ENCODE data around the gene ABCD4. TPM values are rescaled to one million over a fixed set of nuclear protein-coding genes. Genes with fewer than 3 reads are reported as not detected.
"Not testable (repeated sequence)": the region's sequence is repeated elsewhere in the genome, so short reads cannot be mapped to it uniquely, and the experiment has no call there.

Gene ABCD4
- 22.9 and 25.3 TPM in 2 replicates for total RNA-seq (2014; rRNA removed; shearing (Covaris generic))
- 20.3 and 22.5 TPM in 2 replicates for polyA plus RNA-seq (2015; cell fraction: cytosol; rRNA removed)
- 104 TPM in 2 replicates for polyA plus RNA-seq (2015; cell fraction: nucleus; rRNA removed)

DNA sequence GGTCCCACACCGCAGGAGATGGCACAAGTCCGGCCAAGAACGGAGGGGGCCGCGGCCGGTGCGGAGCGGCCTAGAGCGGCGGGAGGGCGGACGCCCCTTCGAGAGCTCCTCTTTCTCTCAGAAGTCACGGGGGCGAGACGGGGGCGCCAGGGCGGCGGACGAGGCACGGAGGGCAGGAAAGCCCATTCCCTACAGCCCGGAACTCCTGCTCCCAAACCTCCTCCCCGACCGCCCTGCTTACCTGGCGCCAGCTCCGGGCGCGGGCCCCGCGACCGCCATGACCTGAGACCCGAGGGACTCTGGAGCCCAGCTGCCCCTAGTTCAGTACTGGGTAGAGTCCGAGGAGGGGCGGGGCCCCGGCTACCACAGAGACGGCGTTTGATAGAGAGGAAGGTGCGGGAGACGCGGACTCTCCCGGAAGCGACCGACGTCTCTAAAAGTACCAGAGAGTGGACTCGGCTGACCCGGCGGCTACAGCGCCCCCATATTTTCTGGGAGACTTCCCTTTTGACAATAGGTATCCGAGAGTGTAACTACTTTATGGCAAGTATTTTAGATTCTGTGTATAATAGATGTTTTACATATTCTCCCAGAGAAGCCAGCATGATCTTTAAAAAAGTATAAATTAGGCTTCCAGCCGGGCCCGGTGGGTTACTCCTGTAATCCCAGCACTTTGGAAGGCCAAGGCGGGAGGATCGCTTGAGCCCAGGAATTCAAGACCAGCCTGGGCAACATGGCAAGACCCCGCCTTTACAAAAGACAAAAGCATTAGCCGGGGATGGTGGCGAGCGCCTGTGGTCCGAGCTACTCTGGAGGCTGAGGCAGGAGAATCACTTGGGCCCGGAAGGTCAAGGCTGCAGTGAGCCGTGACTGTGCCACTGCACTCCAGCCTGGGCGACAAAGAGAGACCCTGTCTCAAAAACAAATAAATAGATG is at the start of gene ABCD4:
Gene ABCD4, minus strand, starts transcription at position 301 of the 936 bp plus-strand sequence. Its CDS starts 22 bp downstream, at position 279.
- peak; percentile 91 for DNase-seq (ENCODE audit: low read depth)

DNA sequence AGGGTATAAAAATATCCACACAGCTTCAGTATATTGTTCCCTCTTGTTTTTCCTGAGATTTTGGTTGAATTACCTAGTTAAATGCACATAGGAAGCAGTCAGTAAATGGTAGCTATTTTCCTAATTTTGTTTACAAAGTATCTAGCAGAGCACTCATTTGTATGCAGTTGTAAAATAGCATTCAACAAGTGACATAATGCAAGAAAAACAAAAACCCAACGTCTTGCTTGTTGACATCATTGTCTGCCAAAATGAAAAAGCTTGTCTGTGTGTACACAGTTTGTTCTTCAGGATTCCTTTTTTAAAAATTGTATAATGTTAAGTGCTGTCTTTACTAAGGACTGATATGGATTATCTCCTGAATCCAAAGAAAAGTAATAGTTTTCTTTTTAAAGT is 48.2 kb upstream of the ABCD4 start:
- no peak for DNase-seq (ENCODE audit: low read depth)

DNA sequence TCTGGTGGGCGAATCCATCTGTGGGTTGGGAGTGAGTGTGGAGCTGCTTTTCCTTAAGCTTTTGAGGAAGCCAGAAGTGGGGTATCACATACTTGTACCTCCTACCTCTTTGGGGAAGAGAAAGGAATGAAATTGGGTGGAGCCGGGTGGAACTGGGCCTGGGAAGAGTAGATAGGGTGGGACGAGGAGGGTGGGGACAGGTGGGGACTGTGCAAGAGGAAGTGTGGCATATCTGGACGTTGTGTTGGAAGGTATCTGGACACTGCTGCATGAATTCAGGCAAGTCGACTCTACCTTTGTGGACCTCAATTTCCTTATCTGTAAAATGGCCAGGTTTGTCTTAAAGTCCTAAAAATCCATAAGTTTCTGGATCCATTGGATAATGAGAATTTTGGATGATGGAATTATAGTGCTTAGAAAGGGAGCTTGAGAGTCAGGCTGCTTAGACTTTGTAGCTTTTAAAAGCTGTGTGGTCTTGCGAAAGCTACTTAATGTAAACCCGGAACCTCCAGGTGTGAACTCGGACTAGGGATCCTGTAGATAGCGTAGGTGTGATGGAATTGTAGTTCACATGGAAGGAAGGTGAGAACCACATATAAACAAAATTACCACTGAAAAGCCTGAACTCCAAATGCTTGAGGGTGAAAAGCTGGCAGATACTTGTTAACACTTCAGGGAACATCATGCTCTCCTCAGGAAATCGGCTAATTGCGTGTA is 47.6 kb upstream of the ABCD4 start:
- no peak for DNase-seq (ENCODE audit: low read depth)

DNA sequence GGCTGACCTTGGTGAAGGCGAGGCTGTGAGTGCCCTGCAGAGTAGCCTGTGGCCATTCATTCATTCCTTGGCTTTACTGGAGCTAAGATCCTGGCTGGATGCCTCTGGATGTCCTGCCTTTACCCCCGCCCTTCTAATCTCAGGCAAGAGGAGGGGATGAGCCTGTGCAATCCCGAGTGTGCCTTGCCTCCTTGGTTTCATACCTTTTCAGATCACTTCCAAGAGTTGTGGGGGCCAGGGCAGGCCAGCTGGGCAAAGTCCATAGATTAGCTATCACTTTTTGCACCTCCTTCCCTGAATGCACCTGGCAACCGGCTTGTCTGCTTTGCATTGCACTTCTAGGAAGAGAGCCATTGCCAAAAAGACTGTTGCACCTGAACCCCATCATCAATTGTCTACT is 47.0 kb upstream of the ABCD4 start:
- DNase-seq (ENCODE audit: low read depth) = no peak

DNA sequence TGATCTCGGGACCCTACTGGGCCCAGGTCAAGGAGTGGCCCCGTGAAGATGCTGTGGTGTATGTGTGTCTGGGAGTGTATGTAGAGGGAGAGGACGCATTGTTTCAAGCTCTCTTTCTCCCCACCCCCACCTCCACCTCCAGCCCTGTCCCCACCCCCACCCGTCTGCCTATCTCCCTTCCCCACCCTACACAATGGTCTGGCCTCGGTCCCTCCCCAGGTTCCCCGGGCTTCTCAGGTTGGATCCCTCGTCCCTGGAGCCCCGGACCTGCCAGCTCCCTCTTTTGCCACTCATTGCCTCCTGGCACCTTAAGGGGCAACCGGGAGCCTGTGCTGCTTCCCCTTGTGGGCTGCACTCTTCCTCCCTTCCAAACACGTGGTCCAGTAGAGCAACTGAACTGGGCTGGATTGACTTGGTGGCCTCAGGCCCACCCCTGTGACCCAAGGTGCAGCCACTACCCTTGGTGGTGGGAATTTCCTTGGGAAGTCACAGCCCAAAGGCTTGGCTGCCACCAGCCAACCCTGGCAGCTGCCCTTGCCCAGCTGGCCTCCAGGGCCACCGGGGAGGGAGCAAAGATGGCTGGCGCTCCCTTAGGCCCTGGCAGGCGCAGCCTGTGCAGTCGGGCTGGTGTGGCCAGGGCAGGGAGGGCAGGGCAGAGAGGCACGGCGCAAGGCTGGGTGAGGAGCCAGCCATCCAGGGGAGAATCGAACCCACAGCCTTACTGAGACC is 46.2 kb upstream of the ABCD4 start:
- DNase-seq (ENCODE audit: low read depth) = no peak

GRCh38 chr14:74348241-74348734 is 45.6 kb upstream of the ABCD4 start, which contains the start of gene VRTN:
Gene VRTN, plus strand, starts transcription at chr14:74348471. Its CDS starts 8,313 bp downstream, at chr14:74356784.
- no peak for DNase-seq (ENCODE audit: low read depth)

- no peak for DNase-seq (ENCODE audit: low read depth)
Observed at GRCh38 chr14:74347795-74348100, 45.0 kb upstream of the ABCD4 start.

- no peak for DNase-seq (ENCODE audit: low read depth)
Observed at GRCh38 chr14:74347097-74347794, 44.5 kb upstream of the ABCD4 start.

DNA sequence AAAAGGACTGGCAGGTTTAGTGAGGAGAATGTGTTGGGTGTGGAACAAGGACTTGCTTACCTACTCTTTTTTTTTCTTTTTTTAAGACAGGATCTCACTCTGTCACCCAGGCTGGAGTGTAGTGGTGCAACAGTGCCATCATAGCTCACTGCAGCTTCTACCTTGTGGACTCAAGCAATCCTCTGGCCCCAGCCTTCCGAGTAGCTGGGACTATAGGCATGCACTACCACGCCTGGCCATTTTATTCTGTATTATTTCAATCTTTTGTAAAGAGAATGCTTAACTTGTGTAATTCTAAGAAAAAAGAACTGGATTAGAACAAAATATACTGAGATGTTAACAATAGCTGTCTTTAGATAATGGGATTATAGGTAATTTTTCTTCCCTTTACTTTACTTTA is 43.6 kb upstream of the ABCD4 start:
- DNase-seq (ENCODE audit: low read depth) = no peak

GRCh38 chr14:74333909-74334308 is 31.2 kb upstream of the ABCD4 start:
- DNase-seq (ENCODE audit: low read depth) = peak; percentile 58

- DNase-seq (ENCODE audit: low read depth) = not testable (repeated sequence)
Observed at GRCh38 chr14:74329950-74330552, 27.3 kb upstream of the ABCD4 start.

GRCh38 chr14:74326369-74327152 is 23.8 kb upstream of the ABCD4 start:
- DNase-seq (ENCODE audit: low read depth) = no peak

GRCh38 chr14:74325446-74325845 is 22.7 kb upstream of the ABCD4 start:
- no peak for DNase-seq (ENCODE audit: low read depth)

GRCh38 chr14:74324931-74325361 is 22.2 kb upstream of the ABCD4 start:
- peak; percentile 31 for DNase-seq (ENCODE audit: low read depth)

DNA sequence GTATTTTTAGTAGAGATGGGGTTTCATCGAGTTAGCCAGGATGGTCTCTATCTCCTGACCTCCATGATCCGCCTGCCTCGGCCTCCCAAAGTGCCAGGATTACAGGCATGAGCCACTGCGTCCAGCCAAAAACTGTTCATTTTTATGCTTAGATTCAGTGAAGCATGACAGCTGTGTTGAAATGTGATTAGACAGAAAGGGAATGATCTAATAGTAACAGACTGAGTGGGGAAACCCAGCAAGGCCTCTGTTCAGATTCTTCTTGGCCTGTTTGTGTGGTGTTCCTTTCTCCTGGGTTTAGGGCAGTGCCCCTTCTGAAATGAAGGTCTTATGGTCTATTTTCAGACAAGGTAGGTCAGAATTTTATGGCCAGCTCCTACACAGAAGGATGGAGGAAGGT is 11.8 kb upstream of the ABCD4 start:
- DNase-seq (ENCODE audit: low read depth) = no peak

DNA sequence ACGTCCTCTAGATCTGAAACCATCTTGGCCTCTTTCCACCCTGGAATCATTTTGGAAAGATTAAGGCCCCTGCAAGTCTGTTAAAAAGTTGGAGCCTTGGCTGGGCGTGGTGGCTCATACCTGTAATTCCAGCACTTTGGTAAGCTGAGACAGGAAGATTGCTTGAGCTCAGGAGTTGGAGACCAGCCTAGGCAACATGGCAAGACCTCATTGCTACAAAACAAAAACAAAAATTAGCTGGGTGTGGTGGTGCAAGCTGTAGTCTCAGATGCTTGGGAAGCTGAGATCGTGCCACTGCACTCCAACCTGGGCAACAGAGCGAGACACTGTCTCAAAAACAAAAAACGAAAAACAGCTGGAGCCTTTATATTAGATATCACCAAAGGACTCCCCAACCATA is 10.9 kb upstream of the ABCD4 start:
- DNase-seq (ENCODE audit: low read depth) = no peak

- no peak for DNase-seq (ENCODE audit: low read depth)
Observed at GRCh38 chr14:74312161-74312560, 9.4 kb upstream of the ABCD4 start.

GRCh38 chr14:74309125-74310022 is 6.6 kb upstream of the ABCD4 start:
- DNase-seq (ENCODE audit: low read depth) = no peak

Measured in HT1080 (cell line).